HG03045 (cell line): Measurements from ENCODE around the gene ENDOV.

ENCODE experiments used
- ATAC-seq: cut with Tn5 transposase; IDR thresholded peaks from one replicate; pipeline ENCODE4 v1.9.1; 2021; ENCODE audit warnings: mild to moderate bottlenecking, moderate library complexity; ENCODE audit not compliant: unreplicated experiment

ENDOV gene

DNA sequence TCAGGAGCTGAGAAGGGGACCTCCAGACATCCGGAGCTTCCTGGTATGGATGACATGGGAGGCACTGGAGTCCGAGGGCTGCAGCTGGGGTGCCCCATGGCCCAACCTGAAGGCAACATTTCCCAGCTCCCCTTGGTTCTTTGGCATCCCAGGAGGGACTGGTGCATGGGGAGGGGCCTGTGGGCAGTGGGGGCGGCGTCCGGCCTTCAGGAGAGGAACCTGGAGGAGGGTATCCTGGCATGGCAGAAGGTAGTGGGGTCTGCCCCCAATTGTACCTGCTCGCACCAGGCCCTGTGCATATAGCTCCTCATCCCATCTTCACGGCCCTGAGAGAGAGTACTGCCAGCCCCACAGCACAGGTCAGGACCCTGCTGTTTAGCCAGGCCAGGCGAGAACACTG, 49.5 kb downstream of the ENDOV start:
- no peak for ATAC-seq

GRCh38 chr17:80465327-80465974, 50.5 kb downstream of the ENDOV start:
- ATAC-seq: no peak

- ATAC-seq: no peak
These were observed 51.3 kb downstream of the ENDOV start for GRCh38 chr17:80466188-80466705.

GRCh38 chr17:80468242-80468641, 53.3 kb downstream of the ENDOV start:
- no peak for ATAC-seq

- ATAC-seq: no peak
These were observed 54.0 kb downstream of the ENDOV start for GRCh38 chr17:80468781-80469493.

DNA sequence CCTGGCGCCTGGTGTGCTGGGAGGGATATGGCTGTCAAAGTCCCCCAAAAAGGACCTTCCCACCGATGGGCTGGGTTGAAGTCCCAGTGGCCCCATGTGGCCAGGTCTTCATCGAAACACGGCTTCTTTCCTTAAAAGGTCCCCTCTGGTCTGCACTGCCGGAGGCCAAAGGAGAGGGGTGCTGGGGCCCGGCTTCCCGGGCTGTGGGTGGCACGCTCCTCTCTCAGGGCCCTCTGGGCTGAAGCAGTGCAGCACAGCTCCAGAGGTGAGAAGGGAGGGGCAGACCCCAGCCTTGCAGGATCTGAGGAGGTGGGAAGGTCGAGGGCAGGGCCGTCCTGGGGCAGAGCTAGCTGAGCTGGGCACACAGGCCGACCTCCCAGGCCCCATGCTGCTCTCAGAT, 54.7 kb downstream of the ENDOV start:
- ATAC-seq: no peak

- ATAC-seq: no peak
These were observed 55.6 kb downstream of the ENDOV start for GRCh38 chr17:80470603-80471002.

DNA sequence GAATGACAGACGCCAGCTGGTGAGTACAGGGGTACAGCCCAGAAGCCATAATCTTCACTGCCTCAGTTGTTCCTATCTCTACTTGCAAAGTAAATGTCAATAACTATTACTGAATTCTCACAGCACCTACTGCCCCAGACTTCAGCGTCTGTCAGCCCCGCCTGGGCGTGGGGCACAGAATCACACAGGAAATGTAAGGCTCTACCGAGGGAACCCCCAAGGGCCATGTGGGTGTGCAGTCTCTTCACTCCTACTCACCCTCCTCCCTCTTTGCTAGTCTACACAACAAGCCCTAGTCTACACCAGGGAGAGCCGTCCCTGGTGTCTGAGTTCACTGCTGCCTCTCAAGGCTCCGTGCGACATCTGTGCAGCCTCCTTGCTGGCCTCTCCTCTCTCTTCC, 57.0 kb downstream of the ENDOV start:
- ATAC-seq: no peak

- ATAC-seq: no peak
These were observed 58.0 kb downstream of the ENDOV start for GRCh38 chr17:80472996-80473395.

- ATAC-seq: no peak
These were observed 58.7 kb downstream of the ENDOV start for GRCh38 chr17:80473701-80474100.

- ATAC-seq: no peak
These were observed 59.4 kb downstream of the ENDOV start for GRCh38 chr17:80474231-80474960.

DNA sequence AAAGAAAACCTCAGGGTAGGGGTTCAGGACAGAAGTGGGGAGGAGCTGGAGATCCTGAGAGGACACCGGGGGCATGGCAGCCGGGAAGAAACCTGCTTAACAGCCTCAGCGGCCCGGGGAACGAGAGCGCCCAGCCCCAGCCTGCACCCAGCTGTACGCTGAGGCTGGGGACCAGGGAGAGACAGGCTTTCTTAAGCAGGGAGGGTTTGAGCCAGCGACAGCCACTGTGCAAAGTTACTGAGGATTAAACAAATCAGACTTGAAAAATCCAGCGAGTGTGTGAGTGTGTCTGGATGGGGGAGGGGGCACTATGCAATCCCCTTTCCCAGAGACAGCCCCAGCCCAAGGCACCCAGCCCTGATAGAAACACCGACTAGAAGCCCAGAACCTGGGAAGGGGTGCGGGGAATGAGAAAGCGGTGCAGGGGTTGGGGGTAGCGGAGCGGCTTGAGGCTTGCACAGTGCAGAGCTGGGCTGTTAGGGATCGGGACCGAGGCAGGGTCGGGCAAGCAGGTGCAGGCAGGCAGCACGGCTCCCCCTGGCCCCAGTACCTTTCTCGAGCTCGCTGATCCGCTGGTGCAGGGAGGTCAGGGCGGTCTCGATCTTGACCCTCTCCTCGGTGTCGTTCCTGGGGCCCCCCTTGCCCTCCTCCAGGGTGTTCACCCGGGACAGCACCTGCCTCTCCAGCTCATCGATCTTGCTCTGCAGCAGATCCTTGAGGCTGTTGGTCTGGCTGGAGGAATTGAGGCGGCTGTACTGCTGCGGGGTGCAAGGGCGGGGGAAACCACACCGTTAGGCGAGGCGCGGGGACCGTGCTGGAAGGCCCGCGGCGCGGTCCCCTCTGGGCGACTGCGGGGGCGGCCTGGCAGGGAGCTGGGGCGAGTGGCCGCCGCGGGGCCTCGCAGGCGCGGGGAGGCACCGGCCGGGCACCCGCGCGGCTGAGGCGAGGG, 60.3 kb downstream of the ENDOV start:
- no peak for ATAC-seq

DNA sequence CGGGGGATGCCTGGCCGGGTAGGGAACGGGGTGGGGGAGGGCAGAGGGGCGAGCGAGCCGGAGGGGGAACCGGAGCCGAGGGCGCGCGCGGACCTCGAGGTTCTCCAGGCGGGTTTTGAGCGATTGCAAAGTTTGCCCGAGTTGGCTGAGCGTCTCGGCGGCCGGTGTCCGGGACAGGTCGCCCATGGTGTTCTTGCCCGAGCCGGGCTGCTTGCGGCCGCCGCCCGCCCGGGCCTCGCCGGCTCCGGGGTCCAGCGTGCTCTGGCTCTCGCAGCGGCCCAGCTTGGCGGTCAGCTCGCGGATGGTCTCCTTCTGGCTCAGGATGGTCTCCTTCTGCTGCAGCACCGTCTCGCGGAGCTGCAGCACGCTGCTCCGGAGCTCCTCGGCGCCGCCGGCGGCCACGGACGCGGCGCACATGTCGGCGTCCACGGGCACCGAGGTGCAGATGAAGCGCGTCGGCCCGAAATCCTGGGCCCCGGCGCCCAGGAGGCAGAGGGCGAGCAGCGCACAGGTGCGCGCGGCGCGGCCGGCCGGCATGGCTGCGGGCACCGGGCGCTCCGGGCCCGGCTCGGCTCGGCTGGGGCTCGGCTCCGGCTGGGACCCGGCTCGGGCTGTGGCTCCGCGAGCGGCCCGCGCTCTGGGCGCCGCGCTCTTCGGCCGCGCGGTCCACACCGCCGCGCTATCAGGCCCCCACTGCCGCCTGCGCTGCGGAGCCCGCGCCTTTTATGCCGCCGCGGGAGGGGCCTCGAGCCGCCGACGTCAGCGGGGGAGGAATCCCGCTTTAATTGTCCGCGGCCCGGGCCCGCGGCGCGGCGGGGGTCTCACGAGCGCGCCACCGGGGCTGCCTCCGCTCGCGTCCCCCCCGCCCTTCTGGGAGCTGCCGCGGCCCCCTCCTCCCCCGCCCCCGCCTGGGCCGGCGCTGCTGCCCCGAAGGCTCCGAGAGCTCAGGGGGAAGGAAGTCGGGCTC, 61.2 kb downstream of the ENDOV start, which contains the start of gene NPTX1:
Gene NPTX1, minus strand, starts transcription at position 698 of the 967 bp plus-strand sequence. Its CDS starts 161 bp downstream, at position 537.
- ATAC-seq: no peak

GRCh38 chr17:80476877-80477646, 62.1 kb downstream of the ENDOV start:
- no peak for ATAC-seq

DNA sequence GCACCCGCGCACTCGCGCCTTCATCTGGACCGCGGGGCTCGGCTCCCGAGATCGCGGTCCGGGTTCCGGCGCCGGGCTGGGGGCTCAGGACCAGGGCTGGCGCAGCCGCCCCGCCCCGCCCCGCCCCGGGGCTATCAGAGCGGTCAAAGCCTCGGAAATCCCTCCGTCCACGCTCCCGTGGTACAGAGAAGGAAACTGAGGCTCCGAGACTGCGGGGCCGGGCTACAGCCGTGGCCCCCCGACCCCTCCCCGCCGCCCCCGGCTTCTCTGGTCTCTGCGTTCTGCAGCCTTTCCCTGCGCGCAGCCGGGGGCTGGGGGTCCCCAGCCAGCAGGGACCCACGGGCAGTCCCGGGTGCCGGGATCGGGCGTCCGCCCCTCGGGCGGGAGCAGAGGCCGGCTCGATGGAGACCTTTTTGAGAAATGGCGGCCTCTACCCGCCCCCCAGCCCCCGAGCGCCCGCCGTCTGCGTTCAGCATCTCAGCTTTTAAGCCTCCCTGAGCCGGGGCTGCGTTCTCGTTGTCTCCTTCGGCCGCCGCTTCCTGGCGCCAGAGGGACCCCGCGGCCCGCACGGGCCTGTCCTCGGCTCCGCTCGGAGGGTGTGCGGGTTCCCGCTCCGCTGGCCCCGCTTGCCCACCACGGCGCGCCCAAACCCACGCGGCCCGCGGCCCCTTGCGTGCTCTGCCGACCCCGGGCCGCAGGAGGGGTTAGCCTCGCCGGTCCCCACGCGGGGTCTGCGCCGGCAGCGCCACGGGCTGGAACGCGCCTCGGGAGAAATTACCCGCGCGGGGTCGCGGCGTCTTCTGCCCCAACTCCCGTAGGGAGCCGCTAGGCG, 62.9 kb downstream of the ENDOV start:
- ATAC-seq: no peak

DNA sequence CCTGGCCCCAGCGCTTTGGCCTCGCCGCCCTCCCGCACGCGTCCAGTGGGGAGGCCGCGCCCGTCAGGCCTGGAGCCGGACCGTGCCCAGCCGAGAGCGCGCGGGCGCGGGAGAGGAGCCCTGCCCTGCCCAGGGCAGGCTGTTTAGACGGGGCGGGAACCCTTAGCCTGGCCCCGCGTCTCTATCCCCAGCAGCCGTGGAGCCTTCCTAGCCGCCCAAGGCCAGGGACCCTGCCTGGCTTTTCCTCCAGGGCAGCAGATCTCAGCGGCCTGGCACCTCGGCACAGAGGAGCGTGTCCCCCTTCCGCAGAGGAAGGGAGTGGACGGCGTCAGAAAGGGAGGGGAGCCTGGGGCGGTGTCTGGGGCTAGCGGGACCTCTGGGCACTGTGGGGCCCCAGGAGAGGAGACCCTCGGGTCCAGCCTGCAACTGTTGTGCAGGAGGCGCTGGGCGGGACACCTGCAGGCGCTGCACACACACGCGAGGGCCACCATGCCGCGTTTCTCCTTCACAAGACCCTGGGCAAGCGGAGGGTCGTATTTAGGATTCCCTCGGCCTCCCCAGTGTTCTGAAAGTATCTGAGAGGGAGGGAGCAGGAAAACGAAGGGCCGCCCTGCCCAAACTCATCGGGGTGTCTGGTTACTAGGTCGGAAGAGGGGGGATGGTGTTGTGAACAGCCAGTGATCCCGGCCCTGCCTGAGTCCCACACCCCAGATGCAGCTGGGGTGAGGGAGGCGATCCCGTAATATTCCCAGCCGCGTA, 63.7 kb downstream of the ENDOV start:
- no peak for ATAC-seq

GRCh38 chr17:80479246-80479566, 64.2 kb downstream of the ENDOV start:
- no peak for ATAC-seq
